HEK293 (cell line): ENCODE results near the gene ZFYVE1.

Experiments used
- CTCF ChIA-PET: fragments of 350-600 bp; formaldehyde crosslinking; extraction: SDS; loops from one replicate; lab custom pipeline; 2021; ENCODE audit warnings: antibody characterized with exemption; lab: Yijun Ruan, JAX
- POLR2A ChIA-PET: fragments of 300-600 bp; formaldehyde crosslinking; extraction: SDS; loops from one replicate; lab custom pipeline; 2020; ENCODE audit warnings: antibody characterized with exemption, inconsistent platforms; lab: Yijun Ruan, JAX
- H3K27ac ChIP-seq: fragments of 200-500 bp; sonication (Bioruptor generic); 2 replicates; pipeline ENCODE4 v1.5.1; 2014; ENCODE audit warnings: low read depth, low read length, control low read depth, inconsistent platforms; ENCODE audit errors: extremely low read depth
- H3K36me3 ChIP-seq, 2 experiments: fragments of 200-500 bp in 1 of 2; sonication (Bioruptor generic) in 1 of 2; 1 replicate in 1 of 2; 2 replicates in 1 of 2; pipeline ENCODE4 v1.5.1; 2014 to 2017; ENCODE audit warnings: inconsistent platforms in 2 of 2, low read length in 2 of 2; ENCODE audit not compliant: control insufficient read depth in 2 of 2, insufficient read depth in 1 of 2
- H3K4me1 ChIP-seq: fragments of 200-500 bp; sonication (Bioruptor generic); 2 replicates; pipeline ENCODE4 v1.5.1; 2014; ENCODE audit warnings: mild to moderate bottlenecking, low read length, inconsistent platforms; ENCODE audit not compliant: control insufficient read depth, insufficient read depth
- H3K4me3 ChIP-seq: 2 replicates; pipeline ENCODE4 v1.5.1; 2011; ENCODE audit warnings: low read depth, mild to moderate bottlenecking, control low read depth, low read length, moderate library complexity
- H3K9me3 ChIP-seq: fragments of 200-500 bp; sonication (Bioruptor generic); 2 replicates; pipeline ENCODE4 v1.5.1; 2014; ENCODE audit warnings: low read depth, low read length, inconsistent platforms; ENCODE audit not compliant: control insufficient read depth, insufficient read depth
- CTCF ChIP-seq: fragments of 450-650 bp; formaldehyde crosslinking; IDR thresholded peaks from 2 replicates; pipeline ENCODE4 v1.5.1; 2016; ENCODE audit warnings: missing biosample characterization, missing genetic modification characterization
- KLF10 ChIP-seq: fragments of 450-650 bp; IDR thresholded peaks from 2 replicates; pipeline ENCODE4 v1.5.1; 2018; ENCODE audit warnings: missing biosample characterization, mild to moderate bottlenecking, missing genetic modification characterization
- KLF16 ChIP-seq: fragments of 450-650 bp; formaldehyde crosslinking; IDR thresholded peaks from 2 replicates; pipeline ENCODE4 v1.5.1; 2017; ENCODE audit warnings: missing biosample characterization, missing genetic modification characterization
- MZF1 ChIP-seq: fragments of 450-650 bp; formaldehyde crosslinking; IDR thresholded peaks from 2 replicates; pipeline ENCODE4 v1.5.1; 2017; ENCODE audit warnings: missing biosample characterization, missing genetic modification characterization, borderline replicate concordance
- OVOL3 ChIP-seq: fragments of 450-650 bp; formaldehyde crosslinking; IDR thresholded peaks from 2 replicates; pipeline ENCODE4 v1.5.1; 2016; ENCODE audit warnings: missing biosample characterization, missing genetic modification characterization
- PRDM6 ChIP-seq: fragments of 450-650 bp; formaldehyde crosslinking; IDR thresholded peaks from 2 replicates; pipeline ENCODE4 v1.5.1; 2017; ENCODE audit warnings: missing biosample characterization, missing genetic modification characterization
- SP3 ChIP-seq: fragments of 450-650 bp; formaldehyde crosslinking; IDR thresholded peaks from 2 replicates; pipeline ENCODE4 v1.5.1; 2016; ENCODE audit warnings: missing biosample characterization, missing genetic modification characterization
- ZBTB10 ChIP-seq: fragments of 450-650 bp; formaldehyde crosslinking; IDR thresholded peaks from 2 replicates; pipeline ENCODE4 v1.5.1; 2016; ENCODE audit warnings: missing biosample characterization, missing genetic modification characterization
- ZBTB7A ChIP-seq: fragments of 450-650 bp; formaldehyde crosslinking; IDR thresholded peaks from 2 replicates; pipeline ENCODE4 v1.5.1; 2016; ENCODE audit warnings: low read depth, missing biosample characterization, missing genetic modification characterization
- ZNF16 ChIP-seq: fragments of 450-650 bp; formaldehyde crosslinking; IDR thresholded peaks from 2 replicates; pipeline ENCODE4 v1.5.1; 2016; ENCODE audit warnings: low read depth, missing biosample characterization, missing genetic modification characterization
- ZNF2 ChIP-seq: fragments of 450-650 bp; formaldehyde crosslinking; IDR thresholded peaks from 2 replicates; pipeline ENCODE4 v1.5.1; 2016; ENCODE audit warnings: missing biosample characterization, missing genetic modification characterization
- ZNF335 ChIP-seq: fragments of 450-650 bp; formaldehyde crosslinking; conservative IDR thresholded peaks from 2 replicates; pipeline ENCODE4 v1.5.1; 2016; ENCODE audit warnings: missing biosample characterization, missing genetic modification characterization
- ZNF394 ChIP-seq: fragments of 450-650 bp; formaldehyde crosslinking; IDR thresholded peaks from 2 replicates; pipeline ENCODE4 v1.5.1; 2016; ENCODE audit warnings: missing biosample characterization, missing genetic modification characterization, mild to moderate bottlenecking, moderate library complexity, borderline replicate concordance
- ZNF416 ChIP-seq: fragments of 450-650 bp; formaldehyde crosslinking; IDR thresholded peaks from 2 replicates; pipeline ENCODE4 v1.5.1; 2016; ENCODE audit warnings: missing biosample characterization, missing genetic modification characterization
- ZNF548 ChIP-seq: fragments of 450-650 bp; formaldehyde crosslinking; IDR thresholded peaks from 2 replicates; pipeline ENCODE4 v1.5.1; 2016; ENCODE audit warnings: missing biosample characterization, missing genetic modification characterization
- ZNF645 ChIP-seq: fragments of 450-650 bp; formaldehyde crosslinking; IDR thresholded peaks from 2 replicates; pipeline ENCODE4; 2016; ENCODE audit warnings: missing biosample characterization, missing genetic modification characterization
- ZNF664 ChIP-seq: fragments of 450-650 bp; formaldehyde crosslinking; IDR thresholded peaks from 2 replicates; pipeline ENCODE4 v1.5.1; 2016; ENCODE audit warnings: missing biosample characterization, missing genetic modification characterization
- ZNF747 ChIP-seq: fragments of 450-650 bp; formaldehyde crosslinking; IDR thresholded peaks from 2 replicates; pipeline ENCODE4 v1.5.1; 2016; ENCODE audit warnings: missing biosample characterization, missing genetic modification characterization
- ZNF76 ChIP-seq: fragments of 450-650 bp; formaldehyde crosslinking; IDR thresholded peaks from 2 replicates; pipeline ENCODE4; 2016; ENCODE audit warnings: low read depth, missing biosample characterization, missing genetic modification characterization, borderline replicate concordance
- TF ChIP-seq, protein P1 (sequence below): sonication (generic); formaldehyde crosslinking; IDR thresholded peaks from 2 replicates; pipeline ENCODE4 v1.8.1; 2022; ENCODE audit warnings: mild to moderate bottlenecking, moderate library complexity, missing genetic modification reagents

ZFYVE1 gene

GRCh38 chr14:73058224-73058921 lies 31.5 kb upstream of the ZFYVE1 start, which contains the start of gene RBM25 (continued):
- TF ChIP-seq, protein P1, sequence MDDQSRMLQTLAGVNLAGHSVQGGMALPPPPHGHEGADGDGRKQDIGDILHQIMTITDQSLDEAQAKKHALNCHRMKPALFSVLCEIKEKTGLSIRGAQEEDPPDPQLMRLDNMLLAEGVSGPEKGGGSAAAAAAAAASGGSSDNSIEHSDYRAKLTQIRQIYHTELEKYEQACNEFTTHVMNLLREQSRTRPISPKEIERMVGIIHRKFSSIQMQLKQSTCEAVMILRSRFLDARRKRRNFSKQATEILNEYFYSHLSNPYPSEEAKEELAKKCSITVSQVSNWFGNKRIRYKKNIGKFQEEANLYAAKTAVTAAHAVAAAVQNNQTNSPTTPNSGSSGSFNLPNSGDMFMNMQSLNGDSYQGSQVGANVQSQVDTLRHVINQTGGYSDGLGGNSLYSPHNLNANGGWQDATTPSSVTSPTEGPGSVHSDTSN (CRISPR knock-in tag), result 0 out of 2 replicates have a peak, but pooled peaks have one; percentile 36

- Histone ChIP-seq H3K27ac (peak overlapping the region; percentile 91), H3K9me3 (no peaks in the 10 kb centered on the region), H3K36me3 (peaks cover 9 to 28% of the 10 kb centered on the region in 2 experiments; a peak in 2 of 3 replicates), H3K4me3 (peak overlapping the region; percentile 98), H3K4me1 (peaks cover 9% of the 10 kb centered on the region)
- ChIA-PET CTCF (interaction anchor here (0.6 to 1.3 kb wide), 3 partner anchors 31 to 957 kb away, joined by 3 to 5 read pairs (median 4); partner anchors contain the start of gene ZFYVE1), POLR2A (interaction anchor here (0.6 to 2.3 kb wide), 17 partner anchors 8 to 442 kb away, joined by 3 to 51 read pairs (median 5); partner anchors contain the start of genes DCAF4, NUMB, PSEN1 and RIOX1)
- TF ChIP-seq ZNF394 (tag by site-specific recombination), result no peak
- TF ChIP-seq OVOL3, result 0 out of 2 replicates have a peak, but pooled peaks have one; percentile 3
- TF ChIP-seq ZNF335, result peak; percentile 58
Observed at GRCh38 chr14:73057944-73058223, 31.0 kb upstream of the ZFYVE1 start.

GRCh38 chr14:73055251-73055650 lies 28.3 kb upstream of the ZFYVE1 start:
- no peak overlapping the region for H3K27ac ChIP-seq
- CTCF ChIA-PET, result no interaction called here
- H3K36me3 ChIP-seq, result peaks cover 0 to 3% of the 10 kb centered on the region in 2 experiments; a peak in 2 of 3 replicates
- peaks cover 3% of the 10 kb centered on the region for H3K4me1 ChIP-seq
- POLR2A ChIA-PET, result interaction anchor here (0.7 to 0.9 kb wide), 2 partner anchors 28 to 59 kb away, joined by 3 to 9 read pairs; partner anchors contain the start of gene ZFYVE1
- no peak for TF ChIP-seq ZNF747 (tag by site-specific recombination)
- no peak for TF ChIP-seq ZNF416
- TF ChIP-seq ZNF76 (tag by site-specific recombination), result no peak
- TF ChIP-seq ZNF664 (tag by site-specific recombination), result no peak
- TF ChIP-seq, all 188 proteins: peak for 0
- Histone ChIP-seq H3K4me3 (no peak overlapping the region), H3K9me3 (no peaks in the 10 kb centered on the region)

DNA sequence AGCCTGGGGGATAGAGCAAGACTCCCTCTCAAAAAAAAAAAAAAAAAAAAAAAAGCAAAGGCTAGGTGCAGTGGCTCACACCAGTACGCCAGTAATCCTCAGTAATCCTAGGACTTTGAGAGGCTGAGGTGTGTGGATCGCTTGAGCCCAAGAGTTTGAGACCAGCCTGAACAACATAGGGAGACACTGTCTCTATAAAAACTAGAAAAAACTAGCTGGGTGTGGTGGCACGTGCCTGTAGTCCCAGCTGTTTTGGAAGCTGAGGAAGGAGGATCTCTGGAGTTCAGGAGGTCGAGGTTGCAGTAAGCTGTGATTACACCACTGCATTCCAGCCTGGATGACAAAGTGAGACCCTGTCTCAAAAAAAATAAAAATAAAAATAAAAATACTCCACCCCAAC lies 22.5 kb upstream of the ZFYVE1 start:
- CTCF ChIA-PET, result interaction anchor here (0.6 kb wide), 3 partner anchors 9 to 17 kb away, joined by 4 to 7 read pairs (median 5); no protein-coding TSS in a partner anchor
- H3K4me3 ChIP-seq, result no peak overlapping the region
- TF ChIP-seq CTCF (tag by site-specific recombination) (no peak), ZBTB7A (no peak), MZF1 (tag by site-specific recombination) (no peak), ZNF548 (tag by site-specific recombination) (no peak), SP3 (tag by site-specific recombination) (no peak), ZNF2 (tag by site-specific recombination) (no peak), ZBTB10 (tag by site-specific recombination) (no peak), KLF10 (tag by site-specific recombination) (no peak), KLF16 (tag by site-specific recombination) (no peak), ZNF645 (tag by site-specific recombination) (no peak), PRDM6 (tag by site-specific recombination) (no peak), ZNF16 (tag by site-specific recombination) (no peak)

More for the DNA sequence above, 22.5 kb upstream of the ZFYVE1 start:
- H3K27ac ChIP-seq, result no peak overlapping the region
- no peaks in the 10 kb centered on the region for H3K4me1 ChIP-seq
- no peaks in the 10 kb centered on the region for H3K9me3 ChIP-seq
- no peaks in the 10 kb centered on the region for H3K36me3 ChIP-seq
- POLR2A ChIA-PET, result interaction anchor here (0.6 to 1.6 kb wide), 2 partner anchors 9 to 17 kb away, joined by 5 to 9 read pairs; partner anchors contain the start of gene RBM25
